HFFc6 (cell line): Measurements from ENCODE around the gene PIGQ. TPM values are rescaled to one million over a fixed set of nuclear protein-coding genes. Genes with fewer than 3 reads are reported as not detected.
A peak's percentile ranks its signal among the peaks of the same experiment; 100 is the strongest.

Experiments used
- DNase-seq: peaks from one replicate; pipeline ENCODE4 v3.0.0-alpha.2; 2018
- H3K27ac Mint-ChIP-seq: 2 replicates; pipeline ENCODE4 v1.8.0; 2020; ENCODE audit warnings: mild to moderate bottlenecking, mixed read lengths
- H3K27me3 Mint-ChIP-seq: 2 replicates; pipeline ENCODE4 v1.8.0; 2021; ENCODE audit warnings: mild to moderate bottlenecking, moderate library complexity, mixed read lengths; ENCODE audit not compliant: insufficient read depth
- H3K36me3 Mint-ChIP-seq: 2 replicates; pipeline ENCODE4 v1.8.0; 2021; ENCODE audit warnings: low read depth, mixed read lengths
- H3K4me1 Mint-ChIP-seq: 2 replicates; pipeline ENCODE4 v1.8.0; 2020; ENCODE audit warnings: low read depth, mixed read lengths
- H3K4me3 Mint-ChIP-seq: 2 replicates; pipeline ENCODE4 v1.8.0; 2020; ENCODE audit warnings: mild to moderate bottlenecking, moderate library complexity, mixed read lengths
- H3K9me3 Mint-ChIP-seq: 2 replicates; pipeline ENCODE4 v1.8.0; 2020; ENCODE audit warnings: mild to moderate bottlenecking, mixed read lengths
- CTCF ChIP-seq: fragments of 200-600 bp; sonication (generic); IDR thresholded peaks from 2 replicates; pipeline ENCODE4 v1.5.0; 2021; ENCODE audit warnings: antibody characterized with exemption, mild to moderate bottlenecking
- total RNA-seq, 6 experiments: library from RNA; stranded (reverse); fragmentation: NEBNext Ultra II Directional; extraction: Animal tissue kit (Norgen Biotek cat#: 25700); gene quantifications; 2 replicates in 1 of 6; 3 replicates in 5 of 6; pipeline ENCODE4 v1.2.3, GENCODE V29; 2021

PIGQ gene
- total RNA-seq, 6 experiments from 2014 or later: 30.4 to 39.5 (median 35.4) TPM

GRCh38 chr16:535446-536405 is 34.0 kb upstream of the PIGQ start:
- Mint-ChIP-seq H3K36me3 (no peaks in the 10 kb centered on the region), H3K9me3 (no peaks in the 10 kb centered on the region), H3K4me1 (peaks cover 14% of the 10 kb centered on the region), H3K27me3 (no peaks in the 10 kb centered on the region), H3K27ac (peak overlapping the region; percentile 72; the same call in 1 of the 2 replicates), H3K4me3 (no peak overlapping the region)
- TF ChIP-seq CTCF: no peak
- peak; percentile 57 for DNase-seq

- Mint-ChIP-seq H3K4me1 (peaks cover 14% of the 10 kb centered on the region), H3K27ac (no peak overlapping the region), H3K27me3 (no peaks in the 10 kb centered on the region), H3K4me3 (no peak overlapping the region), H3K9me3 (no peaks in the 10 kb centered on the region), H3K36me3 (no peaks in the 10 kb centered on the region)
- no peak for TF ChIP-seq CTCF
- DNase-seq: no peak
Measured at GRCh38 chr16:536746-537145, 33.0 kb upstream of the PIGQ start.

- peak; percentile 31; the same call in 1 of the 2 replicates for TF ChIP-seq CTCF
- no peak overlapping the region for H3K27ac Mint-ChIP-seq
- H3K36me3 Mint-ChIP-seq: peaks cover 5% of the 10 kb centered on the region; the same call in 1 of the 2 replicates
- peaks cover 14% of the 10 kb centered on the region for H3K4me1 Mint-ChIP-seq
- no peak overlapping the region for H3K4me3 Mint-ChIP-seq
- H3K9me3 Mint-ChIP-seq: no peaks in the 10 kb centered on the region
- no peak for DNase-seq
- H3K27me3 Mint-ChIP-seq: no peaks in the 10 kb centered on the region
Measured at GRCh38 chr16:537415-538335, 32.1 kb upstream of the PIGQ start.

- TF ChIP-seq CTCF: no peak
- Mint-ChIP-seq H3K27ac (peak overlapping the region; percentile 62; the same call in 1 of the 2 replicates), H3K4me3 (no peak overlapping the region), H3K9me3 (no peaks in the 10 kb centered on the region), H3K36me3 (peaks cover 5% of the 10 kb centered on the region; the same call in 1 of the 2 replicates), H3K4me1 (peaks cover 13% of the 10 kb centered on the region), H3K27me3 (no peaks in the 10 kb centered on the region; the same call in none of the 2 replicates)
- DNase-seq: peak; percentile 25
Measured at GRCh38 chr16:539901-540530, 29.8 kb upstream of the PIGQ start.
